K562 (cell line): ENCODE results near the gene COL13A1. TPM values are rescaled to one million over a fixed set of nuclear protein-coding genes. Genes with fewer than 3 reads are reported as not detected.

Source experiments
- BCLAF1 ChIP-seq, 2 experiments: fragments of 450-650 bp in 1 of 2; IDR thresholded peaks; 2 replicates each; pipeline ENCODE4 v1.6.1; 2011 to 2017; ENCODE audit warnings: low read depth in 2 of 2, antibody characterized with exemption in 1 of 2, borderline replicate concordance in 1 of 2, low read length in 1 of 2, mild to moderate bottlenecking in 1 of 2, mixed read lengths in 1 of 2; ENCODE audit not compliant: control insufficient read depth in 1 of 2
- CBFB ChIP-seq: sonication (generic); formaldehyde crosslinking; IDR thresholded peaks from 2 replicates; pipeline ENCODE4 v1.4.0; 2020; ENCODE audit warnings: mild to moderate bottlenecking, missing genetic modification reagents
- IRF2 ChIP-seq: sonication (generic); formaldehyde crosslinking; IDR thresholded peaks from 2 replicates; pipeline ENCODE4 v1.8.1; 2022; ENCODE audit warnings: mild to moderate bottlenecking, missing genetic modification reagents
- POLR2AphosphoS5 ChIP-seq: IDR thresholded peaks from 2 replicates; pipeline ENCODE4 v1.6.1; 2011; ENCODE audit warnings: mild to moderate bottlenecking, low read depth, low read length, moderate library complexity; ENCODE audit not compliant: control insufficient read depth, insufficient read depth
- SNRNP70 ChIP-seq: fragments of 200-400 bp; formaldehyde crosslinking; optimal IDR thresholded peaks from 2 replicates; pipeline ENCODE3; 2017; ENCODE audit warnings: low read depth, low read length
- TFAP4 ChIP-seq: sonication (generic); formaldehyde crosslinking; IDR thresholded peaks from 2 replicates; pipeline ENCODE4 v1.8.0; 2022; ENCODE audit warnings: missing genetic modification reagents, mild to moderate bottlenecking, moderate library complexity, borderline replicate concordance
- ZNF124 ChIP-seq: sonication (generic); formaldehyde crosslinking; IDR thresholded peaks from 2 replicates; pipeline ENCODE4 v1.8.1; 2022; ENCODE audit warnings: missing genetic modification reagents
- polyA plus RNA-seq, 8 experiments: library from polyadenylated mRNA; depleted of rRNA in 4 of 8; stranded (reverse) in 5 of 8; unstranded in 3 of 8; fragments of >200 nt; fragmentation: Nextera tagmentation in 2 of 8; fragmentation: Illumina TruSeq in 1 of 8; extraction: Ambion mirVana in 2 of 8; extraction: Trizol in 1 of 8; gene quantifications; 2 replicates each; pipeline versions ENCODE4 v1.2.1 to v1.2.3, GENCODE V29; 2011 to 2014; ENCODE audit warnings: inconsistent platforms in 1 of 8, missing spikeins in 1 of 8
- total RNA-seq, 7 experiments: library from RNA; depleted of rRNA in 6 of 7; stranded (reverse); fragments of >200 nt in 6 of 7; fragmentation: Illumina TruSeq in 2 of 7; extraction: Trizol in 2 of 7; gene quantifications; 2 replicates each; pipeline versions ENCODE4 v1.2.1 to v1.2.3, GENCODE V29; 2011 to 2021; ENCODE audit warnings: low replicate concordance in 1 of 7
- TF ChIP-seq, protein P1 (sequence below): fragments of 250-450 bp; sonication (Bioruptor Pico); IDR thresholded peaks from 2 replicates; pipeline ENCODE4 v1.4.0; 2020; ENCODE audit warnings: borderline replicate concordance

Gene COL13A1
- total and polyA plus RNA-seq, 9 of the 15 experiments (the other 6 are each of a cell fraction or from before 2014, with no cell fraction given) = not detected

- TF ChIP-seq BCLAF1 (IDR thresholded peaks at IDR 0.05; ENCODE audit: borderline replicate concordance in 1 of 2, control insufficient read depth in 1 of 2, low read depth in 2 of 2, low read length in 1 of 2) (no peak), TFAP4 (CRISPR knock-in tag) (no peak), SNRNP70 (no peak), CBFB (CRISPR knock-in tag) (no peak), POLR2AphosphoS5 (no peak), ZNF124 (CRISPR knock-in tag) (no peak), IRF2 (CRISPR knock-in tag) (no peak)
- TF ChIP-seq, protein P1, sequence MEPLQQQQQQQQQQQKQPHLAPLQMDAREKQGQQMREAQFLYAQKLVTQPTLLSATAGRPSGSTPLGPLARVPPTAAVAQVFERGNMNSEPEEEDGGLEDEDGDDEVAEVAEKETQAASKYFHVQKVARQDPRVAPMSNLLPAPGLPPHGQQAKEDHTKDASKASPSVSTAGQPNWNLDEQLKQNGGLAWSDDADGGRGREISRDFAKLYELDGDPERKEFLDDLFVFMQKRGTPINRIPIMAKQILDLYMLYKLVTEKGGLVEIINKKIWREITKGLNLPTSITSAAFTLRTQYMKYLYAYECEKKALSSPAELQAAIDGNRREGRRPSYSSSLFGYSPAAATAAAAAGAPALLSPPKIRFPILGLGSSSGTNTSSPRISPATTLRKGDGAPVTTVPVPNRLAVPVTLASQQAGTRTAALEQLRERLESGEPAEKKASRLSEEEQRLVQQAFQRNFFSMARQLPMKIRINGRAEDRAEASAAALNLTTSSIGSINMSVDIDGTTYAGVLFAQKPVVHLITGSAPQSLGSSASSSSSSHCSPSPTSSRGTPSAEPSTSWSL (CRISPR knock-in tag) = no peak
Observed at GRCh38 chr10:69899727-69900595, 98.3 kb downstream of the COL13A1 start (continued).
